ENCODE results near the gene HBP1.

DNA sequence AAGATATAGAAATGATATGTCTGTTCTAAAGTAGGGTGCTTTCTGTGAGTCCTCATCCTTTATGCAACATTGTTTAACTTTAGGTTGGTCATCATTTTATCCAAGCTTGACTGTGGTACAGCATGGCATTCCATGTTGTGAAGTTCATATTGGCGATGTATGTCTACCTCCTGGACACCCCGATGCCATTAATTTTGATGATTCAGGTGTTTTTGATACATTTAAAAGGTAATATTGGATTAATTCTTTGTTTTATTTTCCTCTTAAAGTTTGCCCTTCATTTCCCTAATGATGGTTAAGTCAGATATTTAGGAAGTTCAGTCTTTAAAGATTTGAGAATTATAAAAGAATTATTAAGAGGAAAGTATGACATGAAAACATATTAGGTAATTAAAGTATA is 21.3 kb downstream of the HBP1 start:
- TF ChIP-seq, protein P1, sequence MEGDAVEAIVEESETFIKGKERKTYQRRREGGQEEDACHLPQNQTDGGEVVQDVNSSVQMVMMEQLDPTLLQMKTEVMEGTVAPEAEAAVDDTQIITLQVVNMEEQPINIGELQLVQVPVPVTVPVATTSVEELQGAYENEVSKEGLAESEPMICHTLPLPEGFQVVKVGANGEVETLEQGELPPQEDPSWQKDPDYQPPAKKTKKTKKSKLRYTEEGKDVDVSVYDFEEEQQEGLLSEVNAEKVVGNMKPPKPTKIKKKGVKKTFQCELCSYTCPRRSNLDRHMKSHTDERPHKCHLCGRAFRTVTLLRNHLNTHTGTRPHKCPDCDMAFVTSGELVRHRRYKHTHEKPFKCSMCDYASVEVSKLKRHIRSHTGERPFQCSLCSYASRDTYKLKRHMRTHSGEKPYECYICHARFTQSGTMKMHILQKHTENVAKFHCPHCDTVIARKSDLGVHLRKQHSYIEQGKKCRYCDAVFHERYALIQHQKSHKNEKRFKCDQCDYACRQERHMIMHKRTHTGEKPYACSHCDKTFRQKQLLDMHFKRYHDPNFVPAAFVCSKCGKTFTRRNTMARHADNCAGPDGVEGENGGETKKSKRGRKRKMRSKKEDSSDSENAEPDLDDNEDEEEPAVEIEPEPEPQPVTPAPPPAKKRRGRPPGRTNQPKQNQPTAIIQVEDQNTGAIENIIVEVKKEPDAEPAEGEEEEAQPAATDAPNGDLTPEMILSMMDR (IDR thresholded peaks at IDR 0.05 in 4 of 5, conservative IDR thresholded peaks at IDR 0.05 in 1 of 5): no peak
- no peak for TF ChIP-seq POLR2A (IDR thresholded peaks at IDR 0.05)
